Measurements from ENCODE around the gene CC2D1A. TPM values are rescaled to one million over a fixed set of nuclear protein-coding genes. Genes with fewer than 3 reads are reported as not detected.

The CC2D1A gene
- polyA plus RNA-seq, 3 donors, result 17.0 to 27.9 (median 20.4) TPM

Other genes starting within 250 kb of the CC2D1A start
- 10 to 100 TPM; 12.4 to 33.5 (median 28.3) TPM for gene MRI1, start 141.7 kb upstream of the CC2D1A start, polyA plus RNA-seq
- 100 to 1,000 TPM in 2 of 3 donors, 10 to 100 TPM in 1; 89.2 to 156 (median 153) TPM for gene C19orf53, start 131.7 kb upstream of the CC2D1A start, polyA plus RNA-seq
- 1 to 10 TPM; 1.6 to 3.4 (median 2.0) TPM for gene ZSWIM4, start 110.8 kb upstream of the CC2D1A start, polyA plus RNA-seq
- not detected for gene NANOS3, start 29.1 kb upstream of the CC2D1A start, polyA plus RNA-seq
- 1 to 10 TPM; 1.1 to 3.7 (median 2.9) TPM for gene BRME1, start 84 bp upstream of the CC2D1A start, polyA plus RNA-seq
- gene PODNL1, start 32.2 kb downstream of the CC2D1A start, polyA plus RNA-seq, result 1 to 10 TPM in 1 of 3 donors, under 1 TPM in 2; 0.10 to 2.5 (median 0.58) TPM
- 10 to 100 TPM; 13.5 to 29.0 (median 16.2) TPM for gene DCAF15, start 46.3 kb downstream of the CC2D1A start, polyA plus RNA-seq
- 1 to 10 TPM; 4.4 to 5.8 (median 4.4) TPM for gene RFX1, start 100.1 kb downstream of the CC2D1A start, polyA plus RNA-seq
- not detected for gene RLN3, start 121.9 kb downstream of the CC2D1A start, polyA plus RNA-seq
- 1 to 10 TPM; 2.7 to 8.5 (median 2.9) TPM for gene IL27RA, start 125.6 kb downstream of the CC2D1A start, polyA plus RNA-seq
- 1 to 10 TPM in 2 of 3 donors, under 1 TPM in 1; 0.45 to 9.9 (median 1.9) TPM for gene PALM3, start 155.9 kb downstream of the CC2D1A start, polyA plus RNA-seq
- gene MISP3, start 166.6 kb downstream of the CC2D1A start, polyA plus RNA-seq, result 10 to 100 TPM in 1 of 3 donors, 1 to 10 TPM in 2; 2.3 to 13.2 (median 3.8) TPM
- not detected for gene C19orf67, start 179.6 kb downstream of the CC2D1A start, polyA plus RNA-seq
- gene SAMD1, start 184.6 kb downstream of the CC2D1A start, polyA plus RNA-seq, result 10 to 100 TPM; 20.0 to 28.6 (median 24.4) TPM
- gene PRKACA, start 211.6 kb downstream of the CC2D1A start, polyA plus RNA-seq, result 10 to 100 TPM; 29.8 to 95.5 (median 73.2) TPM
- 1 to 10 TPM in 1 of 3 donors, under 1 TPM in 2; 0.40 to 1.8 (median 0.71) TPM for gene ASF1B, start 230.4 kb downstream of the CC2D1A start, polyA plus RNA-seq

Measured in adipose tissue (tissue), 3 donors.